Pons (tissue), 1 donor: Measurements from ENCODE around the gene OR2Y1.
A peak's percentile ranks its signal among the peaks of the same experiment; 100 is the strongest.
"Not testable (repeated sequence)": the region's sequence is repeated elsewhere in the genome, so short reads cannot be mapped to it uniquely, and the experiment has no call there.

Experiments
- DNase-seq: peaks from one replicate; pipeline ENCODE4 v3.0.0-alpha.2; 2016; ENCODE audit warnings: low spot score

Gene OR2Y1, protein sequence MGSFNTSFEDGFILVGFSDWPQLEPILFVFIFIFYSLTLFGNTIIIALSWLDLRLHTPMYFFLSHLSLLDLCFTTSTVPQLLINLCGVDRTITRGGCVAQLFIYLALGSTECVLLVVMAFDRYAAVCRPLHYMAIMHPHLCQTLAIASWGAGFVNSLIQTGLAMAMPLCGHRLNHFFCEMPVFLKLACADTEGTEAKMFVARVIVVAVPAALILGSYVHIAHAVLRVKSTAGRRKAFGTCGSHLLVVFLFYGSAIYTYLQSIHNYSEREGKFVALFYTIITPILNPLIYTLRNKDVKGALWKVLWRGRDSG

DNA sequence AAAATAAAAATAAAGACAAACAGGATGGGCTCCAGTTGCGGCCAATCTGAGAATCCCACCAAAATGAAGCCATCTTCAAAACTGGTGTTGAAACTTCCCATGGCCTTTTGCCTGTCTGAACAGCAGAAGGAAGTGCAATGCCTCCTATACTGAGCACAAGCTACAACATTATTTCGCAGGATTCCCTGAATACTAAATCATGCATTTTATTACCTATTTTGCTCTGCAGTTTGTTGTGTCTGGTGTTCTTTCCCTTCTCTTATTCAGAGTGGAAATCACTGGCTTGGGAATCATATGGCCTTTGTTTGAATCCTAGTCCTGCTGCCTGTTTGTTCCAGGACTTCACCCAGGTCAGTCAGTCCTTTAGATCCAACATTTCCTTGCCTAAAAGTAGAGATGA lies at the start of gene OR2Y1:
Gene OR2Y1 (minus strand): TSS at position 101 of the 400 bp plus-strand sequence. CDS start 0 bp downstream, at position 101.
- no peak for DNase-seq

DNA sequence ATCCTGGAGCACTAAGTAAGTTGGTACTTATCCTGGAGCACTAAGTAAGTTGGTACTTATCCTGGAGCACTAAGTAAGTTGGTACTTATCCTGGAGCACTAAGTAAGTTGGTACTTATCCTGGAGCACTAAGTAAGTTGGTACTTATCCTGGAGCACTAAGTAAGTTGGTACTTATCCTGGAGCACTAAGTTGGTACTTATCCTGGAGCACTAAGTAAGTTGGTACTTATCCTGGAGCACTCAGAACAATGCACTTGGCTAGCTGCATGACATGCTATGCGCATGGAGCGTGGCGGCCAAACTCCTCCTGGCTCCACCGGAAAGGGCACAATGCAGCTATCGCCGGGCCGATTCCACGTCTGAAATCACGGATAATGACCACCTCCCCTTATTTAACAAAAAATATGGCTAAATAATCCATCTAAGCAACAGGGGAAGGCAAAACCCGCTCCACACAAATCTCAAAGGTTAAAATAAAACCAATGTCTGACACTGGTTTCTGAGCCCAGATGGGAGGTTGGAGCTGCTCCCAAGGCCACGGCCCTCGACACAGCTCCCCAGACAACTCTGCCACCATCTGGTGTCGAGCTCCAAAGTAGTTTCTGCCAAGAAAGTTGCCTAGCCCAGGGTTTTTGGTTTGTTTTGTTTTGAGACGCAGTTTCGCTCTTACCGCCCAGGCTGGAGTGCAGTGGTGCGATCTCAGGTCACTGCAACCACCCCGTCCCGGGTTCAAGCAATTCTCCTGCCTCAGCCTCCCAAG lies 49.0 kb upstream of the OR2Y1 start:
- not testable (repeated sequence) for DNase-seq

DNA sequence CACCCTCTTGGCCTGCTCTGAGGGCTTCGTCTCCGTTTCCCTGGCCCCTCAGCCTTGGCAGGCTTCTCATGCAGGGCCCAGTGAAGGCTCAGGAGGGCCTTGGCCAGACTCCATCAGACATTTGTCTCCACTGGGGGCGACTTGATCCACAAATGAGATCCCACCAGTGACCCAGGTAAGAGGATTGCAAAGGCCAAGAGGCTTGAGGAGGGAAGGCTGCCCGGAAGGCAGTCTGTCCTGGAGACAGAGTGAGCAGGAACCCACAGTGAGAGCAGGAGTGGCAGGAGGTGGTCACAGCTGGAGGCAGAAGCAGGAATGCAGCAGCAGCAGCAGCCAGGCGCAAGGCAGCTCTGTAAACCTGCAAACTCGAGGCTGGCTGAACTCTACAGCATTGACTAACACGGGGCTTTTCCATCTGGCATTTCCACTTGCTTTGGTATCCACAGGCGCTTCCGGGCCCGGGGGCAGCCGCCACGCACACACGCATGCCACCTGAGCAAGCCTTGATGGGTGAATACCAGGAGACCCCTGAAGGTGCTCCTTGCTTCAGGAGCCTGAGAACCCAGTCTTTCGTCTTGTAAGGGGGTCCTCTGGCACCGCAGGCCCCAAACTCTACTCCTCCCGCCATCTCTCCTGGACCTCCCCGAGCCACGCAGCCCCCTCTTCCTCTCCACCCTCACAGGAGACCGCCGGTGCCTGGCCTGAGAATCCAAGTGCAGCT lies 48.0 kb upstream of the OR2Y1 start:
- no peak for DNase-seq

DNA sequence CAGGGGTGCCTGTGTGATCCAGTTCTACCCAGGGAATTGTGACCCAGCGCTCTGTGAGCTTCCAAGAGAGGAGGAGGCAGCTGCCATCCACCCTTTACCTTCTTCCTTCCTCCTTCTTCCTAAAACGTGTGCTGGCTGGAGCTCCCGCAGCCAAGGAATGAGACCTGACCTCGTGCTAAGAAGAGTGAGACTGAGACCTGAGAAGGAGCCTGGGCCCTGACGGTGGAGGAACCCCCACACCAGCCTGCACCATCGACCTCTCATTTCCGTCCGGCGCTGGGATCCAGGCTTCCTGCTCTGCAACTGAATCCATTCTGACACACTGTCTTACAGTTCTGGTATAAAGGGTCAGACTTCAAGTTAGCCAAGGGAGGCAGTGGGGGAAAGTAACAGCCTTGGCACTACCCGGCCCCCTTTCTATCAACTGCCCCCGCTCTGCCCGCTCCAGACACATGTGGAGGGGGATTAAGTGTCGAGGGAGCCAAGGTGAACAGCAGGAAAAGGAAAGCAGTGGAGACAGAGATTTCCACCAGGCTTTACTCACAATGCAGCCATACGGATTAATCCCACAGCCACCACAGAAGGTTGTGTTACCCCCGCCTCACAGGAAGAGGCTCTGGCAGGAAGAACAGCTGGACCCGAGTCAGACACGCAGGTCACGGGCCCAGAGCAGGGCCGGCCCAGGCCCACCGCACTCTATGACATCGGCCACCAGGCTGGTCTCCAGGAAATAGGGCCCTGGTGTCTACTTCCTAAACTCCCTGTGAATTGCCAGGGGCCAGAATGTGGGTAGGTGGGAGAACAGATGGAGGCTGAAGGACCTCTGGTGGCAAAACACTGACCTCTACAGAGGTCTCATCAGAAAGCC lies 46.9 kb upstream of the OR2Y1 start:
- DNase-seq = no peak

DNA sequence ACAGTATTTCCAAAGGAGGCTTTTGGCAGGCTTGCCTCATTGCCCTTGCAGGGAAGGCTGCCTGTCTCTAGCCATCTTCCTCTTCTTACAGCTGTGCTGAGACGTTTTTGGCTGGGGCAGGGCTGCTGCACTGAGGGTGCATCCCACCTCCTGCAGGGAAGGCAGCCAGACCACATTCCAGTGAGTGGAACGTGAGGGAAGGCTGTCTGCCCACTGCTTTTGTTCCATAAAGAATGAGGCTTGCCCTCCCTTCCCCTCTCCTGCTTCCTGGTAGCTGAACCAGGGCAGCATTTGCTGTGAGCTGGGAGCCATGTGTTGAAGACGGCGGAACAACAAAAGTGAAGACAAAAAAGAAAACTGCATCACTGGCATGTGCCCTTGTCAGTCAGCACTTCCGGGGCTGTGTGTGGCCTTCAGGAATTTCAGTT lies 46.0 kb upstream of the OR2Y1 start:
- DNase-seq = no peak

DNA sequence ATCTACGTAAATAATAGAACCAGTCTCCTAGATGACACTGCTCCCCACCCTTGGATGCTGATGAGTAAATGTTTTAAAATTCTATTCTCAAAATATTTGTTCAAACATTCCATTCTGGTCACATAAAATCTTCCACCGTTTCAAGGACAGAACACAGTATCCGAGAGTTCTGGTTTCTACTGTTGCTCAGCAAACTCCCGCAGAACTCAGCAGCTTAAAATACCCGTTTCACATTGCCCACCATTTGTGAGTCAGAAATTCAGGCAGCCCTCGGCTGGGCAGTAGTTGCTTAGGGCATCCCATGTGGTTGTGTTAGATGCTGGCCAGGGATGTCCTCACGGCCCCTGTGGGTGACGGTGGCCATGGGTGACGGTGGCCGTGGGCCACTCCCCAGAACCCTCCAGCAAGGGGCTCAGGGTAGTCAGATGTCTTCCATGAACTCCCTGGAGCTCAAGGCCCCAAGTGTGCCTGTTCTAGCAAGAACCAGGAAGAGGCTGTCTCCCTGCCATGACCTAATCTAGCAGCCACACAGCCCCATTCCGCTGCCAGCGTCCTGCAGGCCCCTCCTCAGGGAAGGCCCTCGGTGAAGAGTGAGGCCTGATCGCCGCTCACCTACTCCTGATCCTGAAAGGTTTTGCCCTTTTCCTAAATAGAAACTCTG lies 45.4 kb upstream of the OR2Y1 start:
- no peak for DNase-seq

DNA sequence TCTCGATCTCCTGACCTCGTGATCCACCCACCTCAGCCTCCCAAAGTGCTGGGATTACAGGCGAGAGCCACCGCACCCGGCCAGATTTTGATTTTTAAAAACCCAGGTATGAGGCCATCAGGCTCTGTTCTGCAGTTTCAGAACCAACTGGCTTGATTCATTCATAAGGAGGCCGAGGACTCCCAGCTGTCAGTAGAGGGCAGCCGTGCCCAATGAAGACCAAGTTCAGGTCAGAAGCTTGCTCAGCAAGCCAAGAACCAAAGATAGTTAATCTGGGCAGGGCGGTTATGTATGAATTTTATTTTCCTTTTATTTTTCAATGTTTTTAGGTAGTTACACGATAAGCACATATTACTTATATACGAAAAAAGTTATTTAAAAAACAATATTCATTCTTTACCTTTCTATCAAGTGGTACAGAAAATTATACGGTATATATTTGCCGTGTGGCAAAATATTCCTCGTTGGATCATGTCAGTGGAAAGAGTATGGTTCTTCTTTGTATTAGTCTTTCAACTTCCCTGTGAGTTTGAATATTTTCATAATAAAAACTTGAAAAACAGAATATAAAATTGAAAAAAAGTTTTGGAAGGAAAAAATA lies 44.7 kb upstream of the OR2Y1 start:
- peak; percentile 89 for DNase-seq

DNA sequence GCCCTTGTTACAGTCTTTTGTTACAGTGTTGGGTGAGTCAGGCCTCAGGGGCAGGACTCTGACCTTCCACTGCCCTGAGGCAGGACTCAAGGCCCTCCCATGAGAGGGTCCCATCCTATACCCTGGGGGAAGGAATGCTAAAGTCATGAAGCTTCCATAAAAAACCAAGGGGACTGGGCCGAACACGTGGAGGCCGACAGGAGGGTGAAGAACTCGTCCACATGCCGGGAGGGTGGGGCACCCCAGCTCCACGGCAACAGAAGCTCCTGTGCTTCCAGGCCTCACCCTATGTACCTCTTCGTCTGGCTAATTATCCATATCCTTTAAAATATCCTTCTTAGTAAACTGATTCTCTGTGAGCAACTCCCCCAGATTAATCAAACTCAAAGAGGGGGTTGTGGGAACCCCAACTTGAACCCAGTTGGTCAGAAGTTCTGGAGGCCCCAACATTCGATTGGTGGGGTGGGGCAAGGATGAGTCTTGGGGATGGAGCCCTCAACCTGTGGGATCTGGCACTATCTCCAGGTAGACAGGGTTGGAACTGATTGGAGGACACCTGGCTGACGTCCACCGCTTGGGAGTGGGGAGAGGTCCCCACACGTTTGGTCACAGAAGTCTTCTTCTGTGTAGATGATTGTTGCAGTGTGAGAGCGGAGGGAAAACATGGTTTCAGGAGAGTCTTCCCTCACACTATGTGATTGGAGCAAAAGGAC lies 43.6 kb upstream of the OR2Y1 start:
- no peak for DNase-seq

DNA sequence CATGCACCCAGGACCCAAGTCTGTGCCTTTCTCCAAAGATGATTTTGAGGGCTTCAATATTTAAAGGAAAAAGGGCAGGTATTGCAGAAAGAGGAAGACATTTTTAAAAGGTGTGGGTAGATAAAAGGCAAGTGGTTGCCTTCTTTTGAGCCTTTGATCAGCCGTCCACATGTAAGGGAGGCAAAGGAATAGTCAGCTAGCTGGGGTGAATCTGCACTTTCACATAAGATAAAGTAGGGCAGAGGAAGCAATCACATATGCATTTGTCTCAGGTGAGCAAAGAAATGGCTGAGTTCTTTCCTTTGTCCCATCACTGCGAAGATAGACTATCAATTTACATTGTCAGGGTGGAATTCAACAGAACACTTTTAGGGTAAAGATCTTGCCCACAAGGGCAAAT lies 42.9 kb upstream of the OR2Y1 start:
- DNase-seq = no peak

DNA sequence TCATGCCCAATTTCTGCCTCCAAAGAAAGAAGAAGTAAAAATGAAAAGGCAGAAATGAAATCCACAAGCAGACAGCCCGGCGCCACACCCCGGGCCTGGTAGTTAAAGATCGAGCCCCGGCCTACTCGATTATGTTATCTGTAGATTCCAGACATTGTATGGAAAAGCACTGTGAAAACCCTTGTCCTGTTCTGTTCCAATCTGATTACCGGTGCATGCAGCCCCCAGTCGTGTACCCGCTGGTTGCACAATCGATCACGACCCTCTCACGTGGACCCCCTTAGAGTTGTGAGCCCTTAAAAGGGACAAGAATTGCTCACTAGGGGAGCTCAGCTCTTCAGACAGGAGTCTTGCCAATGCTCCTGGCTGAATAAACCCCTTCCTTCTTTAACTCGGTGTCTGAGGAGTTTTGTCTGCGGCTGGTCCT lies 42.1 kb upstream of the OR2Y1 start:
- not testable (repeated sequence) for DNase-seq

DNA sequence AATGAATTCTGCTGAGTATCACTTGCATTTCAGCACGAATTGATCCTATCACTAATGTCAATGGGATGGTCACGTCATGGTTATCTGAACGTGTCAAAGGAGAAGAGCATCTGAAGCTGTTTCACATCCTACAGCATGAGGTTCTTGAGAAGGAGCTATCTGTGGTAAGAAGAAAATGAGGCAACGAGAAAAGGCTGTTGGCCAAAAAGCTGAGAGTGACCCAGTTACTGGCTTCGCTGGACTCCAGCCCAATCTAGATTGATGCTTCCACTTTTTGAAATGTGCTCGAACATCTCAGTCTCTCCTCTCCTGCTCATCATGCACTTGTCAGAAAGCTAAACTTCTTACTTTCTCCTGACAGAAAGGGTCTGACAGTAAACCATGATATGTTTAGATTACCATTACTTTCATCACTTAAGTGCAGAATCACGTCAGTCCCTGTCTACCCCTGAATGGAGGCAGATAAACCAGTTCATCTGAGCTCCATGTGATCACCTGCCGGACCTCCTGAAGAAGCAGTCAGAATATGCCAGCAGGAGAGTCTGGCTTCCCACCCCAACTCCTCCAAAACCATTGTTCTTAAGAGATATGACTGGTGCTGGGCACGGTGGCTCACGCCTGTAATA lies 40.2 kb upstream of the OR2Y1 start:
- DNase-seq = no peak

DNA sequence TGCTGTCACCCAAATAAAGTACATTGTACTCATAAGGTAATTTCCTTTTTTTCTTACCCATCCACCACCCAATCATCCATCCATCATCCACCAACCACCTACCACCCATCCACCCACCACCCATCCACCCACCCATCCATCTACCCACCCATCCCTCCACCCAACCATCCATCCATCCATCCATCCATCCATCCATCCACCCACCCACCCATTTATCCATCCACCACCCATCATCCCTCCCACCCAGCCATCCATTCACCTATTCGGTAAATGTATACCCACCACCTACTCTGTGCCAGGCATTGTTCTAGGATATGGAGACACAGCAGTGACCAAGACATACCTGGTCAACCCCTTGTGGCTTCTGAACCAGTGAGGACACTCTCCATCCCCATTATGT lies 37.6 kb upstream of the OR2Y1 start:
- DNase-seq = no peak

DNA sequence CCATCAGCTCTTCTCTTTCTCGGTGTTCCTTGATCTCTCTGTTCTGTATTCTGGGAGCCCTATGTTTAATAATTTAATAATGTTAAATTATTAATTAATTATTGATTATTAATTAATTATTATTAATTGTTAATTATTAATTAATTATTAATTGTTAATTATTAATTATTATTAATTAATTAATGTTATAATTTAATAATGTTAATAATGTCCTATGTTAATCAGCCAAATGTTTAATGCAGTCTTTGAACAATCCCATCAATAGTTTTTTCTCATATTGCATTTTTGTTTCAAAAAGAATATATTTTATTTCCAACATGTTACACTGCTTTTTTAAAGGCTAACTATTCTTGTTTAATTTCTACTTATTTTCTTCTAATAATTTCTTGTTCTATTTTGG lies 36.5 kb upstream of the OR2Y1 start:
- DNase-seq = no peak

DNA sequence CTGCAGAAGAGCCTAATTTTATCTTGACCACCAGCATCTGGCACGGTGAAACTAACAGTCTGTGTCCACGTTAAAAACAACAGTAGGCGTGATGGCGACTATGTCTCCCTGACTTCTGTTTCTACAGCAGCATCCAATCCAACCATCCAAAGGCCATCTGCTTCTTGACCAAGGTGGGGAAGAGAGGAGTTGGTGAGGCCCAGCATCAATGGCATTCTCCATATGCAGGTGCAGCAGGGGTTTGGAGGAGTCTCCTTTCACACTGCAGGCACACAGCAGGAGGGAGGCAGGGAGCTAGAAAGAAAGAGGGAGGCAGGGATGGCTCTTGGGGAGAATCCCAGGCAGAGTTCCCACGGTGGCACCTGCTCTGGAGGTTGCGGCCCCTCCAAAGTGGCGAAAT lies 35.8 kb upstream of the OR2Y1 start:
- DNase-seq = no peak

DNA sequence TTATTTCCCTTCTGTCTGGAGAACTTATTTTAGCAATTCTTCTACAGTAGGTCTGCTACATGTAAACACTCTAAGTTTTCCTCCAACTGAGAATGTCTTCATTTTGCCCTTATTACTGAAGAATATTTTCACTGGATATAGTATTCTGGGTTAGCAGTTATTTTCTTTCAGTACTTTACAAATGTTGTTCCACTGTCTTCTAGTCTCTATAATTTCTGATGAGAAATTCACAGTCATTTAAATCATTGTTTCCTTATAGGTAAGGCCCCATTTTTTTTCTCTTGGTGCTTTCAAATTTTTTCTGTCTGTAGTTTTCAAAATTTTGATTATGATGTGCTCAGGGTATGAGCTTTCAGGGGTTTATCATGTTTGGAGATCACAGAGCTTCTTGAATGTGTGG lies 32.0 kb upstream of the OR2Y1 start:
- no peak for DNase-seq

DNA sequence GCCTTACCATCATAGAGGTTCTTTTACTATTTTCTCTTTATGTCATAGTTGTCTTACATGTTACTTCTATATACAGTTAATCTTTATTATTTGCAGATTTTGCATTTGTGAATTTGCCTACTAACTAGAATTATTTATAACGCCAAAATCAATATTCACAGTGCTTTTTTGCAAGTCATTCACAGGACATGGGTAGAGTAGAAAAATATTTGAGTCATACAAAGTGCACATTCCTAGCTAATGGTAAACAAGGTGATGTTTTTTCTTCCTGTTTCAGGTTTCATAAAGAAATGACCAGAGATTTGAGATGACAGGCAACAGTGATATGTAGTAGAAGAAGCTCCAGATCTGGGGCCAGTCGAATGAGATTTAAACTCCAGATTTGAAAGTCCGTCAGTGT lies 30.0 kb upstream of the OR2Y1 start:
- no peak for DNase-seq

DNA sequence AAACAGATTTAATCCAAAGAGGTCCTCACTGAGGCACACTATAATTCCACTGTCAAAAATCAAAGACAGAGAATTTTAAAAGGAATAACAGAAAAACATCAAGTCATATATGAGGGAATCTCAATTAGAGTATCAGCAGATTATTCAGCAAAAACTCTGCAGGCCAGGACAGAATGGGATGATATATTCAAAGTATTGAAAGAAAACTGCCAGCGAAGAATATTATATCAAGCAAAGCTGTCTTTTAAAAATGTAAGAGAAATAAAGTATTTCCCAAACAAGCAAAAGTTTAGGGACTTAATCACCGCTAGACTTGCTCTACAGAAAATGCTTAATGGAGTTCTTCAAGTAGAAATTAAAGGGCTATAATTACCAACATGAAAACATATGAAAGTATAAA lies 15.7 kb upstream of the OR2Y1 start:
- no peak for DNase-seq

DNA sequence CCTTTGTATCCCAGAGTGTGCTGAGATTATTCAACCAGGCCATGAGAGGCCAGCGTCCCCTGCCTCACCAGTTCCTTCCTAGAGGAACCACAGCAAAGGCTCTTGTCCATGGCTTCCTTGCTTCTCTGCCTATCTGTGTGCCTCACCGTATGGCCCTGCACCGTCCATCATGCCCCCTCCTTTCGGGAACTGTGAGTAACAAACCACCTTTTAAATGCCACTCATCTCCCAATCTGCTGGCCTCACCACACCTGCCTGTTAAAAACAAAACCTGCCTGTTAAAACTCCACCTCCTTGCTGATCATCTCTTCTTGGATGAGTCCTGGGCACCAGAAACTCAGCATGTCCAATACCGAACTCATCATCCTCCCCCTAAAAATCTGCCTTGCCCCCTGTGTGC lies 4.4 kb upstream of the OR2Y1 start:
- DNase-seq = no peak

DNA sequence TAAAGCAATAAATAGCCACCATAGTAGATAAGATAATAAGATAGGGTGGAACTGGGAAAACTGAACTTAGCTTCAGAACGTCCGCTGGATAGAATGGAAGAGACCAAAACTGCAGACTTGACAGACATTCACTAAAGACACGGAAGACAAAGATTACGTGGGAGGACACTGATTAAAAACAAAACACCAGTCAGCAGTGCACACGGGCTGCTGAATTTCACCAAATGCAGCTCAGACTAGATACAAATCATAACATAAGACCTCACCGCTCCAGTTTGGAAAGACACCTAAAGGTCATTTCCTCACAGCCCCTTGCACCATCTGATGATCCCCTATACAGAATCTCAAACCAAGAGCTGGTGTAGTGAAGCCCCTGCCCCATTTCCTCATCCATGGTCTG lies 2.9 kb upstream of the OR2Y1 start:
- no peak for DNase-seq

DNA sequence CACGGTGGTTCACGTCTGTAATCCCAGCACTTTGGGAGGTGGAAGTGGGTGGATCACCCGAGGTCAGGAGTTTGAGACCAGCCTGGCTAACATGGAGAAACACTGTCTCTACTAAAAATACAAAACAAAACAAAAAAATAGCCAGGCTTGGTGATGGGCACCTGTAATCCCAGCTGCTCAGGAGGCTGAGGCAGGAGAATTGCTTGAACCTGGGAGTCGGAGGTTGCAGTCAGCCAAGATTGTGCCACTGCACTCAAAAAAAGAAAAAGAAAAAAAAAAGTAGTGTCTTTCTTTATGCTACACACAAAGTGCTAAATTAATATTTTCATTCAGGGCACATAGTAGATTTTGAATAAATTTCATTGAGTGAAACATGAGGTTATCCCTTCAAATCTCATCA lies 1.1 kb upstream of the OR2Y1 start:
- DNase-seq = not testable (repeated sequence)
